ENCODE measurements around the gene ZNF845.
"Not testable (repeated sequence)": the region's sequence is repeated elsewhere in the genome, so short reads cannot be mapped to it uniquely, and the experiment has no call there.

GRCh38 chr19:53301341-53301740, 32.2 kb upstream of the ZNF845 start:
- TF ChIP-seq POLR2AphosphoS5 (IDR thresholded peaks at IDR 0.05; ENCODE audit: insufficient read depth in 1 of 2, low read depth in 1 of 2); CTCF (IDR thresholded peaks at IDR 0.05): not testable (repeated sequence)

Data from vagina (tissue), 2 donors.